Activated CD8-positive, alpha-beta T cell treated with anti-CD3 and anti-CD28 coated beads for 36 hours (primary cell): Measurements from ENCODE around the gene CAVIN2. TPM values are rescaled to one million over a fixed set of nuclear protein-coding genes. Genes with fewer than 3 reads are reported as not detected.

ENCODE experiments used
- ATAC-seq: fragments of 200-7000 bp; cut with Tn5 transposase; one replicate; pipeline ENCODE4 v1.10.0; 2021; ENCODE audit warnings: mild to moderate bottlenecking, moderate library complexity
- CTCF ChIA-PET: fragments of 350-600 bp; sonication (Branson Sonifier 250); formaldehyde crosslinking; loops from one replicate; lab custom pipeline; 2021; ENCODE audit warnings: antibody characterized with exemption; lab: Charles Lee
- POLR2A ChIA-PET: fragments of 350-600 bp; sonication (Branson Sonifier 250); formaldehyde crosslinking; loops from one replicate; lab custom pipeline; 2021; ENCODE audit warnings: antibody characterized with exemption; lab: Charles Lee
- DNase-seq: peaks from one replicate; pipeline ENCODE4 v3.0.0-alpha.2; 2020
- H3K27ac Mint-ChIP-seq: one replicate; pipeline ENCODE4 v1.8.0; 2021; ENCODE audit warnings: mild to moderate bottlenecking, mixed read lengths
- H3K27me3 Mint-ChIP-seq: one replicate; pipeline ENCODE4 v1.8.0; 2021; ENCODE audit warnings: mixed read lengths
- H3K36me3 Mint-ChIP-seq: one replicate; pipeline ENCODE4 v1.8.0; 2021; ENCODE audit warnings: low read depth, mixed read lengths
- H3K4me1 Mint-ChIP-seq: one replicate; pipeline ENCODE4 v1.8.0; 2021; ENCODE audit warnings: low read depth, mixed read lengths
- H3K4me3 Mint-ChIP-seq: one replicate; pipeline ENCODE4 v1.8.0; 2021; ENCODE audit warnings: mild to moderate bottlenecking, moderate library complexity, mixed read lengths
- H3K9me3 Mint-ChIP-seq: one replicate; pipeline ENCODE4 v1.8.0; 2021; ENCODE audit warnings: mixed read lengths
- intact Hi-C: fragments of 100-400 bp; cut with micrococcal nuclease; formaldehyde crosslinking; loops from one replicate; pipeline ENCODE4 v1.10.0; 2022
- total RNA-seq, 2 experiments: library from RNA; stranded (reverse); gene quantifications; one replicate each; pipeline ENCODE4 v1.2.3, GENCODE V29; 2021
- TF ChIP-seq, protein P1 (sequence below): fragments of 200-600 bp; IDR thresholded peaks from one replicate; pipeline ENCODE4 v1.8.0; 2022; ENCODE audit warnings: antibody characterized with exemption, mild to moderate bottlenecking

The CAVIN2 gene, protein sequence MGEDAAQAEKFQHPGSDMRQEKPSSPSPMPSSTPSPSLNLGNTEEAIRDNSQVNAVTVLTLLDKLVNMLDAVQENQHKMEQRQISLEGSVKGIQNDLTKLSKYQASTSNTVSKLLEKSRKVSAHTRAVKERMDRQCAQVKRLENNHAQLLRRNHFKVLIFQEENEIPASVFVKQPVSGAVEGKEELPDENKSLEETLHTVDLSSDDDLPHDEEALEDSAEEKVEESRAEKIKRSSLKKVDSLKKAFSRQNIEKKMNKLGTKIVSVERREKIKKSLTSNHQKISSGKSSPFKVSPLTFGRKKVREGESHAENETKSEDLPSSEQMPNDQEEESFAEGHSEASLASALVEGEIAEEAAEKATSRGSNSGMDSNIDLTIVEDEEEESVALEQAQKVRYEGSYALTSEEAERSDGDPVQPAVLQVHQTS
- not detected for total RNA-seq

- intact Hi-C loops, result no loop called here
- Mint-ChIP-seq H3K36me3 (no peaks in the 10 kb centered on the region), H3K4me3 (no peak within 1 kb of the TSS), H3K27ac (no peak within 1 kb of the TSS), H3K9me3 (no peaks in the 10 kb centered on the region), H3K4me1 (peaks cover 3% of the 10 kb centered on the region), H3K27me3 (peaks cover 30% of the 10 kb centered on the region)
- CTCF ChIA-PET, result interaction anchor here (0.9 kb wide), 1 partner anchor 34 kb away, joined by 3 read pairs; no protein-coding TSS in a partner anchor
- ATAC-seq, result peak; percentile 13
- peak; percentile 3 for DNase-seq
- TF ChIP-seq, protein P1, sequence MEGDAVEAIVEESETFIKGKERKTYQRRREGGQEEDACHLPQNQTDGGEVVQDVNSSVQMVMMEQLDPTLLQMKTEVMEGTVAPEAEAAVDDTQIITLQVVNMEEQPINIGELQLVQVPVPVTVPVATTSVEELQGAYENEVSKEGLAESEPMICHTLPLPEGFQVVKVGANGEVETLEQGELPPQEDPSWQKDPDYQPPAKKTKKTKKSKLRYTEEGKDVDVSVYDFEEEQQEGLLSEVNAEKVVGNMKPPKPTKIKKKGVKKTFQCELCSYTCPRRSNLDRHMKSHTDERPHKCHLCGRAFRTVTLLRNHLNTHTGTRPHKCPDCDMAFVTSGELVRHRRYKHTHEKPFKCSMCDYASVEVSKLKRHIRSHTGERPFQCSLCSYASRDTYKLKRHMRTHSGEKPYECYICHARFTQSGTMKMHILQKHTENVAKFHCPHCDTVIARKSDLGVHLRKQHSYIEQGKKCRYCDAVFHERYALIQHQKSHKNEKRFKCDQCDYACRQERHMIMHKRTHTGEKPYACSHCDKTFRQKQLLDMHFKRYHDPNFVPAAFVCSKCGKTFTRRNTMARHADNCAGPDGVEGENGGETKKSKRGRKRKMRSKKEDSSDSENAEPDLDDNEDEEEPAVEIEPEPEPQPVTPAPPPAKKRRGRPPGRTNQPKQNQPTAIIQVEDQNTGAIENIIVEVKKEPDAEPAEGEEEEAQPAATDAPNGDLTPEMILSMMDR, result no peak
- POLR2A ChIA-PET, result no interaction called here
These were observed at the start of gene CAVIN2 for GRCh38 chr2:191846515-191847476. Gene CAVIN2, minus strand, starts transcription at chr2:191847088. Its CDS starts 163 bp downstream, at chr2:191846925.

DNA sequence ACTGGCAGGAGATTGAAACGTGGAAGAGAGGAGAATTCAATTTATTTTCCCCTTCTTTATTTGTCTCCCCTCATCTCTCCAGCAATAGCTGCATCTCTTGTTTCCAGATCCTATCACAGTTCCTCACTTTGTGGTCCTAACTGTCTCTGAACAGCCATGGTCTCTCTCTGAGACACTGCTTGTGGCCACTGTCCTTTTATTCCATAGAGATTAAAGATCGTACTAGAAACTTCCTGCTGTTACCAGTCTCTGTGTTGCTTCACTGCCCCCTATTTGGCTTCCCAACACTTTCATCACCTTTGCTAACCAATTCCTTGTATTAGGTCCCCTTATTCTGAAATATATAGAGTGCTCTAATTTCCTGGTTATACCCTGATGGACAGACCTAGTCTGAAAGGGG lies 48.9 kb upstream of the CAVIN2 start:
- Mint-ChIP-seq H3K27me3 (peaks cover 12% of the 10 kb centered on the region), H3K4me3 (no peak overlapping the region), H3K27ac (no peak overlapping the region), H3K4me1 (no peaks in the 10 kb centered on the region), H3K36me3 (no peaks in the 10 kb centered on the region), H3K9me3 (no peaks in the 10 kb centered on the region)
- intact Hi-C loops, result no loop called here
- DNase-seq, result no peak
- POLR2A ChIA-PET, result no interaction called here
- CTCF ChIA-PET, result interaction anchor here (0.8 kb wide), 1 partner anchor 137 kb away, joined by 3 read pairs; no protein-coding TSS in a partner anchor
- ATAC-seq, result no peak
- TF ChIP-seq, protein P1, result no peak

GRCh38 chr2:191895195-191895594 lies 48.3 kb upstream of the CAVIN2 start:
- ATAC-seq, result no peak
- CTCF ChIA-PET, result no interaction called here
- no peaks in the 10 kb centered on the region for H3K36me3 Mint-ChIP-seq
- TF ChIP-seq, protein P1, result no peak
- H3K9me3 Mint-ChIP-seq, result no peaks in the 10 kb centered on the region
- H3K4me1 Mint-ChIP-seq, result no peaks in the 10 kb centered on the region
- DNase-seq, result no peak
- H3K4me3 Mint-ChIP-seq, result no peak overlapping the region
- peaks cover 10% of the 10 kb centered on the region for H3K27me3 Mint-ChIP-seq
- no peak overlapping the region for H3K27ac Mint-ChIP-seq
- intact Hi-C loops, result no loop called here
- POLR2A ChIA-PET, result no interaction called here

DNA sequence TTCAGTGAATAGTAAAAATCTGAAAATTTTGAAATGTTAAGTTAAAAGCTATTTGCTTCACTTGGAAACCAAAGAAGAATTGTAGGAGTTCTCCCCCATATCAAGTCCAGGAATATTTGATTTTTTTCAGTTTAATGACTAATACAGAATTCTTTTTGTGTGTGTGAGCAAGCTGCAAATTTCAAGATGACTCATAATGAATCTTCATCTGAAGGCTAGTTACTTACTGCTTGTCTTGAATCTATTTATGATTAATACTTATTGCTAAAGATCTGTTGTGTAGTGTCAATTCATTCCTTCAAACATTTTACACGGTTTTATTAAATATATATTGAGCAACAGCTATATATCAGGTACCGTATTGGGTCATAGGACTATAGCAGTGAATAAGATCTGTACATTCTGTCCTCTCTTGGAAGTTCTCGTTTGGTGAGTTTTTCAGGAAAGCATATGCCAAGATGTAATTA lies 47.8 kb upstream of the CAVIN2 start:
- ChIA-PET POLR2A (no interaction called here), CTCF (no interaction called here)
- H3K27ac Mint-ChIP-seq, result no peak overlapping the region
- TF ChIP-seq, protein P1, result no peak
- intact Hi-C loops, result no loop called here
- H3K4me3 Mint-ChIP-seq, result no peak overlapping the region
- H3K36me3 Mint-ChIP-seq, result no peaks in the 10 kb centered on the region
- H3K27me3 Mint-ChIP-seq, result peaks cover 10% of the 10 kb centered on the region
- DNase-seq (no peak), ATAC-seq (no peak)
- no peaks in the 10 kb centered on the region for H3K4me1 Mint-ChIP-seq
- no peaks in the 10 kb centered on the region for H3K9me3 Mint-ChIP-seq
